IMR-90 (cell line): Measurements from ENCODE around the gene BAIAP2. TPM values are rescaled to one million over a fixed set of nuclear protein-coding genes. Genes with fewer than 3 reads are reported as not detected.
A peak's percentile ranks its signal among the peaks of the same experiment; 100 is the strongest.

Source experiments
- ATAC-seq: fragments of 200-7000 bp; cut with Tn5 transposase; 2 replicates; pipeline ENCODE4 v1.9.1; 2020; ENCODE audit warnings: low read depth, mild to moderate bottlenecking, moderate library complexity
- BruUV-seq: library from RNA; stranded (reverse); fragments of 400-500 nt; replicated peaks from 2 replicates; lab custom pipeline; 2021; lab: Mats Ljungman, UMichigan
- CTCF ChIA-PET: fragments of 300-600 bp; formaldehyde crosslinking; extraction: SDS; loops from one replicate; lab custom pipeline; 2021; ENCODE audit warnings: antibody characterized with exemption; lab: Yijun Ruan, JAX
- POLR2A ChIA-PET: fragments of 300-600 bp; sonication (Branson Sonifier 250); formaldehyde crosslinking; loops from one replicate; lab custom pipeline; 2022; ENCODE audit warnings: antibody characterized with exemption; ENCODE audit not compliant: unreplicated experiment; lab: Charles Lee
- DNase-seq: peaks from one replicate; pipeline ENCODE4 v3.0.0; 2013
- H2AFZ ChIP-seq: replicated peaks from 2 replicates; pipeline ENCODE3; 2013; ENCODE audit warnings: low read length, mild to moderate bottlenecking; ENCODE audit not compliant: poor library complexity
- H2AK5ac ChIP-seq: 2 replicates; pipeline ENCODE4 v1.6.1; 2013; ENCODE audit warnings: low read depth, low read length, inconsistent platforms
- H2AK9ac ChIP-seq: replicated peaks from 2 replicates; pipeline ENCODE3; 2013; ENCODE audit warnings: mild to moderate bottlenecking, low read depth, low read length, moderate library complexity; ENCODE audit not compliant: poor library complexity
- H2BK120ac ChIP-seq: 2 replicates; pipeline ENCODE4 v1.6.1; 2013; ENCODE audit warnings: low read depth, low read length, inconsistent platforms
- H2BK15ac ChIP-seq: 3 replicates; pipeline ENCODE4 v1.6.1; 2013; ENCODE audit warnings: low read depth, low read length, inconsistent platforms
- H2BK20ac ChIP-seq: 2 replicates; pipeline ENCODE4 v1.6.1; 2013; ENCODE audit warnings: low read depth, mild to moderate bottlenecking, inconsistent platforms, low read length, moderate library complexity
- H2BK5ac ChIP-seq: 2 replicates; pipeline ENCODE4 v1.6.1; 2013; ENCODE audit warnings: mild to moderate bottlenecking, low read depth, low read length, inconsistent platforms; ENCODE audit not compliant: poor library complexity, severe bottlenecking
- H3K14ac ChIP-seq: replicated peaks from 2 replicates; pipeline ENCODE4 v1.6.1; 2013; ENCODE audit warnings: low read depth, low read length, inconsistent platforms
- H3K18ac ChIP-seq: 2 replicates; pipeline ENCODE4 v1.6.1; 2013; ENCODE audit warnings: low read depth, low read length, control low read depth
- H3K23ac ChIP-seq: 2 replicates; pipeline ENCODE4 v1.6.1; 2013; ENCODE audit warnings: low read depth, low read length, inconsistent platforms
- H3K27ac ChIP-seq: 2 replicates; pipeline ENCODE4 v1.5.1; 2013; ENCODE audit warnings: mild to moderate bottlenecking, control low read depth, low read length; ENCODE audit not compliant: insufficient read depth
- H3K27me3 ChIP-seq: 2 replicates; pipeline ENCODE4 v1.6.1; 2013; ENCODE audit warnings: low read length; ENCODE audit not compliant: control insufficient read depth, insufficient read depth
- H3K36me3 ChIP-seq: 2 replicates; pipeline ENCODE4 v1.6.1; 2013; ENCODE audit warnings: low read length, mixed read lengths; ENCODE audit not compliant: control insufficient read depth, insufficient read depth
- H3K4ac ChIP-seq: 2 replicates; pipeline ENCODE4 v1.6.1; 2013; ENCODE audit warnings: low read depth, low read length, inconsistent platforms
- H3K4me1 ChIP-seq: 2 replicates; pipeline ENCODE4 v1.6.1; 2013; ENCODE audit warnings: low read length, mixed read lengths; ENCODE audit not compliant: control insufficient read depth, insufficient read depth
- H3K4me2 ChIP-seq: 2 replicates; pipeline ENCODE4 v1.6.1; 2013; ENCODE audit warnings: low read depth, mild to moderate bottlenecking, control low read depth, low read length, moderate library complexity
- H3K4me3 ChIP-seq: 2 replicates; pipeline ENCODE4 v1.5.1; 2013; ENCODE audit warnings: low read depth, mild to moderate bottlenecking, control low read depth, low read length, moderate library complexity; ENCODE audit not compliant: insufficient read depth
- H3K56ac ChIP-seq: 2 replicates; pipeline ENCODE4 v1.6.1; 2013; ENCODE audit warnings: low read length, inconsistent platforms; ENCODE audit not compliant: insufficient read depth; ENCODE audit errors: extremely low read depth
- H3K79me1 ChIP-seq, 2 experiments: 2 replicates each; pipeline ENCODE4 v1.6.1; 2013; ENCODE audit warnings: low read length in 2 of 2, inconsistent platforms in 1 of 2, low read depth in 1 of 2
- H3K9ac ChIP-seq: 2 replicates; pipeline ENCODE4 v1.6.1; 2013; ENCODE audit warnings: low read depth, low read length, control low read depth
- H3K9me1 ChIP-seq: 2 replicates; pipeline ENCODE4 v1.6.1; 2013; ENCODE audit warnings: low read length, inconsistent platforms; ENCODE audit not compliant: insufficient read depth
- H3K9me3 ChIP-seq: 2 replicates; pipeline ENCODE4 v1.6.1; 2013; ENCODE audit warnings: low read length; ENCODE audit not compliant: control insufficient read depth, insufficient read depth
- H4K20me1 ChIP-seq: 2 replicates; pipeline ENCODE4 v1.6.1; 2013; ENCODE audit warnings: low read length, inconsistent platforms; ENCODE audit not compliant: insufficient read depth
- H4K5ac ChIP-seq: 2 replicates; pipeline ENCODE4 v1.6.1; 2013; ENCODE audit warnings: mild to moderate bottlenecking, low read depth, low read length, control low read depth
- H4K8ac ChIP-seq, 2 experiments: 2 replicates each; pipeline ENCODE4 v1.6.1; 2013; ENCODE audit warnings: low read depth in 2 of 2, low read length in 2 of 2, control low read depth in 1 of 2, inconsistent platforms in 1 of 2
- H4K91ac ChIP-seq: 2 replicates; pipeline ENCODE4 v1.6.1; 2013; ENCODE audit warnings: low read depth, low read length, inconsistent platforms; ENCODE audit not compliant: insufficient read depth
- BHLHE40 ChIP-seq: fragments of 150-350 bp; IDR thresholded peaks from 2 replicates; pipeline ENCODE4 v1.6.1; 2016; ENCODE audit warnings: mild to moderate bottlenecking, low read depth, low read length
- NFE2L2 ChIP-seq: fragments of 150-350 bp; IDR thresholded peaks from 2 replicates; pipeline ENCODE4 v1.6.1; 2016; ENCODE audit warnings: low read depth, mild to moderate bottlenecking, low read length
- RAD21 ChIP-seq: IDR thresholded peaks from 2 replicates; pipeline ENCODE4 v1.6.1; 2012; ENCODE audit warnings: low read length, improper control_type of control experiment
- WGBS, 2 experiments: methylation state at CpG; one replicate each; pipeline versions ENCODE4 v1.1.5 to v1.1.7; 2013; ENCODE audit warnings: missing lambda C conversion rate in 2 of 2; ENCODE audit not compliant: insufficient read length in 1 of 2; ENCODE audit errors: extremely low coverage in 2 of 2; 5-methylcytosine and 5-hydroxymethylcytosine counted together
- dilution Hi-C: fragments of 300-500 bp; cut with HindIII; formaldehyde crosslinking; loops from one replicate; pipeline ENCODE4 v1.14.3; 2018; ENCODE audit warnings: low sequenced_read_pairs; ENCODE audit not compliant: unreplicated experiment
- in situ Hi-C: fragments of 300-500 bp; cut with MboI; formaldehyde crosslinking; loops from 3 replicates; pipeline ENCODE4 v1.14.3; 2019; ENCODE audit warnings: low sequenced_read_pairs, inconsistent platforms, mixed read lengths
- intact Hi-C: fragments of 100-400 bp; cut with micrococcal nuclease; formaldehyde crosslinking; loops from 2 replicates; pipeline ENCODE4 v1.10.0; 2022
- polyA plus RNA-seq, 3 experiments: library from polyadenylated mRNA; depleted of rRNA; stranded (reverse); fragments of >200 nt; gene quantifications; 2 replicates each; pipeline ENCODE4 v1.2.3, GENCODE V29; 2012; ENCODE audit warnings: low replicate concordance in 1 of 3
- total RNA-seq: library from RNA; depleted of rRNA; stranded (reverse); fragments of >200 nt; gene quantifications from 2 replicates; pipeline ENCODE4 v1.2.3, GENCODE V29; 2012
- TF ChIP-seq, protein P1 (sequence below): fragments of 150-350 bp; IDR thresholded peaks from 2 replicates; pipeline ENCODE4 v1.6.1; 2017; ENCODE audit warnings: mild to moderate bottlenecking, antibody characterized with exemption, low read length, low read depth
- TF ChIP-seq, protein P2 (sequence below): conservative IDR thresholded peaks from 2 replicates; pipeline ENCODE4 v1.5.1; 2012; ENCODE audit warnings: mild to moderate bottlenecking, low read depth, low read length, improper control_type of control experiment

The BAIAP2 gene
- total and polyA plus RNA-seq, 2 of the 4 experiments (the other 2 are of a cell fraction): 18.3 to 32.6 TPM

DNA sequence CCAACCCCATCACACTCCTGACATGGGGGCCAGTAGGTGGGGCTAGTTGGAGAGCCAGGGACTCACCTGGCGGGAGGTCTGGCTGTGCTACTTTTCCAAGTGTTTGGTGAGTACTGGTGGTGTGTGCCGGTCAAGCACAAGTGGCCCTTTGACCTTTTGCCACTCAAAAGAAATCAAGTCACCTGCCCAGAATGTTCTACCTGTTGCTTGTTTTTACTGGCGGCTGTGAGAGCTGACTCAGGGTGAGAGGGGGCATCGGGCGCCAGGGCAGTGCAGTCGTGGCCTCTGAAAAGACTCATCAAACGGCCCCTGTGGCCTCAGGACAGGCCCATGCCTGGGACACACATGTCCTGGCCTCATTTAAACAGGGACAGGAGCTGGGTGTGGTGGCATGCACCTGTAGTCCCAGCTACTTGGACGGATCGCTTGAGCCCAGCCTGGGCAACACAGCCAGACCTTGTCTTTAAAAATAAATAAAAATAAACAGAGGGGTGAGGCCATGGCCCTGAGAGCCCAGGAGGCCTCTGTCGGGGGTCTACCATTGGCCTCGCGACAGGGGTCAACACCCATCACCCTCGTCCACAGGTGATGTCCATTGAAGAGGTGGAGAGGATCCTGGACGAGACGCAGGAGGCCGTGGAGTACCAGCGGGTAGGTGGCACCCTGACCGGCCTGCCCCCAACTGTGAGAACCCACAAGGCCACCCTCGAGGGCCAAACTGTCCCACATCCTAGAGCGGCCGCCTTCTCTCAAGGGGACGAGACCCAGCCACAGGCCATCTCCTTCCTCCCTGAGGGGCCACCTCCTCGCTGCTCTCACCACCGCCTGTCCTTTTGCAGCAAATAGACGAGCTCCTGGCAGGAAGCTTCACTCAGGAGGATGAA, 38.3 kb upstream of the BAIAP2 start:
- H4K91ac ChIP-seq: no peak overlapping the region
- H3K18ac ChIP-seq: no peak overlapping the region
- DNase-seq (no peak), ATAC-seq (no peak)
- intact Hi-C loops (no loop called here), in situ Hi-C loops (no loop called here), dilution Hi-C loops (no loop called here)
- no peak overlapping the region for H2AFZ ChIP-seq
- H2BK20ac ChIP-seq: no peak overlapping the region
- H3K36me3 ChIP-seq: peaks cover 49% of the 10 kb centered on the region
- H3K14ac ChIP-seq: no peak overlapping the region
- no peaks in the 10 kb centered on the region; the same call in 1 of the 2 replicates for H4K20me1 ChIP-seq
- no peak overlapping the region for H2BK120ac ChIP-seq
- H3K9me3 ChIP-seq: no peaks in the 10 kb centered on the region
- TF ChIP-seq RAD21 (no peak), NFE2L2 (no peak), BHLHE40 (no peak)
- TF ChIP-seq, protein P1, sequence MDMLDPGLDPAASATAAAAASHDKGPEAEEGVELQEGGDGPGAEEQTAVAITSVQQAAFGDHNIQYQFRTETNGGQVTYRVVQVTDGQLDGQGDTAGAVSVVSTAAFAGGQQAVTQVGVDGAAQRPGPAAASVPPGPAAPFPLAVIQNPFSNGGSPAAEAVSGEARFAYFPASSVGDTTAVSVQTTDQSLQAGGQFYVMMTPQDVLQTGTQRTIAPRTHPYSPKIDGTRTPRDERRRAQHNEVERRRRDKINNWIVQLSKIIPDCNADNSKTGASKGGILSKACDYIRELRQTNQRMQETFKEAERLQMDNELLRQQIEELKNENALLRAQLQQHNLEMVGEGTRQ: no peak
- TF ChIP-seq, protein P2, sequence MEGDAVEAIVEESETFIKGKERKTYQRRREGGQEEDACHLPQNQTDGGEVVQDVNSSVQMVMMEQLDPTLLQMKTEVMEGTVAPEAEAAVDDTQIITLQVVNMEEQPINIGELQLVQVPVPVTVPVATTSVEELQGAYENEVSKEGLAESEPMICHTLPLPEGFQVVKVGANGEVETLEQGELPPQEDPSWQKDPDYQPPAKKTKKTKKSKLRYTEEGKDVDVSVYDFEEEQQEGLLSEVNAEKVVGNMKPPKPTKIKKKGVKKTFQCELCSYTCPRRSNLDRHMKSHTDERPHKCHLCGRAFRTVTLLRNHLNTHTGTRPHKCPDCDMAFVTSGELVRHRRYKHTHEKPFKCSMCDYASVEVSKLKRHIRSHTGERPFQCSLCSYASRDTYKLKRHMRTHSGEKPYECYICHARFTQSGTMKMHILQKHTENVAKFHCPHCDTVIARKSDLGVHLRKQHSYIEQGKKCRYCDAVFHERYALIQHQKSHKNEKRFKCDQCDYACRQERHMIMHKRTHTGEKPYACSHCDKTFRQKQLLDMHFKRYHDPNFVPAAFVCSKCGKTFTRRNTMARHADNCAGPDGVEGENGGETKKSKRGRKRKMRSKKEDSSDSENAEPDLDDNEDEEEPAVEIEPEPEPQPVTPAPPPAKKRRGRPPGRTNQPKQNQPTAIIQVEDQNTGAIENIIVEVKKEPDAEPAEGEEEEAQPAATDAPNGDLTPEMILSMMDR: no peak
- H2BK15ac ChIP-seq: no peak overlapping the region
- no peak overlapping the region for H4K5ac ChIP-seq
- ChIA-PET CTCF (no interaction called here), POLR2A (no interaction called here)
- BruUV-seq: no TSS peak
- H3K4me1 ChIP-seq: peaks cover 3% of the 10 kb centered on the region
- no peak overlapping the region for H3K23ac ChIP-seq
- no peak overlapping the region for H3K4me3 ChIP-seq
- H3K4me2 ChIP-seq: no peak overlapping the region
- H2AK5ac ChIP-seq: no peak overlapping the region
- H4K8ac ChIP-seq: no peak overlapping the region
- no peak overlapping the region for H3K4ac ChIP-seq
- no peak overlapping the region for H3K9ac ChIP-seq
- H3K27ac ChIP-seq: no peak overlapping the region
- peak overlapping the region; percentile 37 for H2AK9ac ChIP-seq
- H3K9me1 ChIP-seq: no peaks in the 10 kb centered on the region
- 97% methylated on average over 14 of the region's 25 CpGs; no CpG with 5 or more reads in 1 of the 2 experiments for WGBS, 2 experiments
- H3K27me3 ChIP-seq: no peaks in the 10 kb centered on the region
- peaks cover 11 to 22% of the 10 kb centered on the region in 2 experiments; a peak in 3 of 4 replicates for H3K79me1 ChIP-seq
- H3K56ac ChIP-seq: no peak overlapping the region
- no peak overlapping the region for H2BK5ac ChIP-seq
